ENCODE results near the gene PHF19.

The PHF19 gene

DNA sequence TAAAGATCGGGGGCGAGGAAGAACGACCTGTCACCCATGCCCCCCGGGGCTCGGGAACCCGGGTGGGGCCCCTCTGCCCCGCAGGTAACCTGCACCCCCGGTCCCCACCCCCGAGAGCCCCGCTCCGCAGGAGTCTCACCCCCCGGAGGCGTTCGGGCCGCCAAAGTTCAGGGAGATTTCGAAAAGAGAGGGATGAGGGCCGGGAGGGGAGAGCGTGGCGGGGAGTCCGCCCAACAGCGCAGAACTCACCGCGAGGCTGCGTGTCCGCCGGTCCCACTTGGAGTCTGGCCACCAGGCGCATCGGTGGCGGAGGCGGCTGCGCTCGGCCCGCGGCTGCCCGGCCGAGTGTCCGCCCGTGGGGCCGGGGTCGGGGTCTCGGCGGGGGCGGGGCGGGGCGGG lies at the start of gene PHF19:
Gene PHF19 (minus strand): TSS at position 347 of the 399 bp plus-strand sequence. CDS start 2,447 bp downstream, outside the sequence.
- Mint-ChIP-seq H3K9me3 (no peaks in the 10 kb centered on the region), H3K27ac (peak within 1 kb of the TSS; percentile 95 to 98), H3K27me3 (no peaks in the 10 kb centered on the region), H3K4me1 (peaks cover 87% of the 10 kb centered on the region), H3K4me3 (peak within 1 kb of the TSS; percentile 94 to 96)
- DNase-seq (peak in 1 of 2 donors; percentile 79), ATAC-seq (peak; percentile 57)

DNA sequence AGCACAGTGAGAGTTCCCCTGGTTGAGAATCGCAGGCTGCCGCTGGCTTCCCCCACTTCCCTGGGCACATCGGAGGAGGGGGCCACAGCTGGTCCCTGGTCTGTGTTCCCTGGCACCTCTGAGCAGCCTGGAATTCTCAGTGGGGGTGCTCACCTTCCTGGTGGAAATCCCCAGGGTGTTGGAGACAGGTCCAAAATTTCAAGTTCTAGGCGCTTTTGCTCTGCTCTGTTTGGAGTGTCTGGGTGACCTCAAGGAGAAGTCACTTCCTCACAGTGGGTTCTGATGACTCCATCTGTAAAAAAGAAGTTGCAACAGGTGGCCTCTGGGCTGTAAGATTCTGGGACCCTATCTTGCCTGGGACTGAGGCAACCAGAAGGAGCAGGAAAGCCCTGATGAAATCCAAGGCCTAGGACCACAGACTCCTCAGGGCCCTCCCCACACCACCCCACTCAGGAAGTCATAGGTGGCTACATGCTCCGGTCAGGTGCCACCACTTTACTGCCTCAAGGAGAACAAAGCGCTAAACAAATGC lies 49.5 kb upstream of the PHF19 start, which contains the start of gene TRAF1:
Gene TRAF1 (minus strand): TSS at position 400 of the 532 bp plus-strand sequence. CDS start 721 bp downstream, outside the sequence.
- H3K4me3 Mint-ChIP-seq, result peak within 1 kb of the TSS; percentile 88 to 89
- H3K9me3 Mint-ChIP-seq, result no peaks in the 10 kb centered on the region
- DNase-seq (peak in 1 of 2 donors; percentile 69), ATAC-seq (peak; percentile 61)
- no peaks in the 10 kb centered on the region for H3K27me3 Mint-ChIP-seq
- H3K27ac Mint-ChIP-seq, result peak within 1 kb of the TSS; percentile 97 to 99
- peaks cover 83% of the 10 kb centered on the region for H3K4me1 Mint-ChIP-seq

- peak overlapping the region; percentile 97 to 99 for H3K27ac Mint-ChIP-seq
- ATAC-seq, result peak; percentile 81
- no peaks in the 10 kb centered on the region for H3K9me3 Mint-ChIP-seq
- H3K4me1 Mint-ChIP-seq, result peaks cover 83% of the 10 kb centered on the region
- peak; percentile 79 to 94 for DNase-seq
- no peaks in the 10 kb centered on the region for H3K27me3 Mint-ChIP-seq
- H3K4me3 Mint-ChIP-seq, result peak overlapping the region; percentile 88 to 89
These were observed 48.8 kb upstream of the PHF19 start for GRCh38 chr9:120925535-120926396.

GRCh38 chr9:120924698-120925534 lies 47.9 kb upstream of the PHF19 start:
- no peak for ATAC-seq
- Mint-ChIP-seq H3K9me3 (no peaks in the 10 kb centered on the region), H3K4me1 (peaks cover 83% of the 10 kb centered on the region), H3K4me3 (peak overlapping the region; percentile 88 to 89), H3K27ac (peak overlapping the region; percentile 97 to 99), H3K27me3 (no peaks in the 10 kb centered on the region)
- DNase-seq, result peak; percentile 38 to 43

GRCh38 chr9:120923620-120924328 lies 46.8 kb upstream of the PHF19 start:
- no peak for ATAC-seq
- Mint-ChIP-seq H3K4me3 (peak overlapping the region; percentile 88 to 89), H3K9me3 (no peaks in the 10 kb centered on the region), H3K4me1 (peaks cover 87% of the 10 kb centered on the region), H3K27ac (peak overlapping the region; percentile 97 to 99), H3K27me3 (no peaks in the 10 kb centered on the region)
- DNase-seq, result no peak

- peaks cover 88% of the 10 kb centered on the region for H3K4me1 Mint-ChIP-seq
- no peak for DNase-seq
- no peak for ATAC-seq
- peak overlapping the region; percentile 90 to 92 for H3K27ac Mint-ChIP-seq
- peak overlapping the region; percentile 88 to 89 for H3K4me3 Mint-ChIP-seq
- H3K9me3 Mint-ChIP-seq, result no peaks in the 10 kb centered on the region
- H3K27me3 Mint-ChIP-seq, result no peaks in the 10 kb centered on the region
These were observed 45.6 kb upstream of the PHF19 start for GRCh38 chr9:120922404-120923195.

DNA sequence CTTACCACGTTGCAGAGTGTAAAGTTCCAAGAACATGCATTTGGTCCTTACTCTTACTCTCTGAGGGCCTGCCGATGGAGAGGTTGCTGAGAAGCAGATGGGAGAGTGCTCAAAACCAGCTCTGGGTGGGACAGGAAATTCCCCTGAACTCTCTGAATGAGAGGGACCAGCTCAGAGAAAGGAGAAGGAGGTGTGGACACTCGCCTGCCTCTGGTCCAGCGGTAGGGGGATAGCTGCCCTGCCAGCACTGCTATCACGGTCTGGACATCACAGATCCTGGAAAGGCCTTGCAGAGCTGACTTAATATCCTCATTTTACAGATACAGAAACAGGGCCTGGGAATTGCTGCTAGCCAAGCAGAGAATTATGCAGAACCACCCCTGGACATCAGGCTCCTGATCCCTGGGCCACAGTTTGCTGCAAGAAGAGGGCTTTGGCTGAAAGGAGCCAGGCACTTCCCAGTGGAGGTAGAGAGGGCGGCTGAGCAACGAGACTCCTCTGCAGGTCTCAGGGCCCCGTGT lies 44.7 kb upstream of the PHF19 start:
- no peaks in the 10 kb centered on the region for H3K9me3 Mint-ChIP-seq
- ATAC-seq (no peak), DNase-seq (no peak)
- H3K4me3 Mint-ChIP-seq, result peak overlapping the region; percentile 88 to 89
- peaks cover 88% of the 10 kb centered on the region for H3K4me1 Mint-ChIP-seq
- H3K27me3 Mint-ChIP-seq, result no peaks in the 10 kb centered on the region
- peak overlapping the region; percentile 90 to 92 for H3K27ac Mint-ChIP-seq

DNA sequence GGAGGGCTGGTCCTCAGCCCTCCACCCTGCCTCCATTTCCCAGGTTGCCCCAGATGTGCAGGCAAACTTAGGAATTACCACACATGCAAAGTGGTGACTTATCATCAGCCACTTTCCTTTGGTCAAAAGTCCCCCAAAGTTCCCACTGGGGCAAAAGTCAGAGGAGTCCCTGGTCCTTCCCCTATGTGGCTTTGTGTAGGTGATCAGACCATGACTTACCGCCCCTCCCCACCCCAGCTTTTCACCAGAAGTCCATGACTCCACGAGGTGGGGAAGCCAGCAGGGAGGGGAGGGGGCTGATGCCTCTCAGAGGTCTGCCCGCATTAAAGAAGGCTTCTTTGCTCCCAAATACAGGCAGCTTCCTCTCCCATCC lies 43.8 kb upstream of the PHF19 start:
- Mint-ChIP-seq H3K4me3 (peak overlapping the region; percentile 88 to 89), H3K9me3 (no peaks in the 10 kb centered on the region), H3K4me1 (peaks cover 93% of the 10 kb centered on the region), H3K27ac (peak overlapping the region; percentile 89 to 90), H3K27me3 (no peaks in the 10 kb centered on the region)
- ATAC-seq (no peak), DNase-seq (no peak)

- peak overlapping the region; percentile 88 to 89 for H3K4me3 Mint-ChIP-seq
- H3K9me3 Mint-ChIP-seq, result no peaks in the 10 kb centered on the region
- H3K27me3 Mint-ChIP-seq, result no peaks in the 10 kb centered on the region
- peak overlapping the region; percentile 89 to 94 for H3K27ac Mint-ChIP-seq
- H3K4me1 Mint-ChIP-seq, result peaks cover 98% of the 10 kb centered on the region
- ATAC-seq (peak; percentile 37), DNase-seq (no peak)
These were observed 43.1 kb upstream of the PHF19 start for GRCh38 chr9:120919843-120920805.

DNA sequence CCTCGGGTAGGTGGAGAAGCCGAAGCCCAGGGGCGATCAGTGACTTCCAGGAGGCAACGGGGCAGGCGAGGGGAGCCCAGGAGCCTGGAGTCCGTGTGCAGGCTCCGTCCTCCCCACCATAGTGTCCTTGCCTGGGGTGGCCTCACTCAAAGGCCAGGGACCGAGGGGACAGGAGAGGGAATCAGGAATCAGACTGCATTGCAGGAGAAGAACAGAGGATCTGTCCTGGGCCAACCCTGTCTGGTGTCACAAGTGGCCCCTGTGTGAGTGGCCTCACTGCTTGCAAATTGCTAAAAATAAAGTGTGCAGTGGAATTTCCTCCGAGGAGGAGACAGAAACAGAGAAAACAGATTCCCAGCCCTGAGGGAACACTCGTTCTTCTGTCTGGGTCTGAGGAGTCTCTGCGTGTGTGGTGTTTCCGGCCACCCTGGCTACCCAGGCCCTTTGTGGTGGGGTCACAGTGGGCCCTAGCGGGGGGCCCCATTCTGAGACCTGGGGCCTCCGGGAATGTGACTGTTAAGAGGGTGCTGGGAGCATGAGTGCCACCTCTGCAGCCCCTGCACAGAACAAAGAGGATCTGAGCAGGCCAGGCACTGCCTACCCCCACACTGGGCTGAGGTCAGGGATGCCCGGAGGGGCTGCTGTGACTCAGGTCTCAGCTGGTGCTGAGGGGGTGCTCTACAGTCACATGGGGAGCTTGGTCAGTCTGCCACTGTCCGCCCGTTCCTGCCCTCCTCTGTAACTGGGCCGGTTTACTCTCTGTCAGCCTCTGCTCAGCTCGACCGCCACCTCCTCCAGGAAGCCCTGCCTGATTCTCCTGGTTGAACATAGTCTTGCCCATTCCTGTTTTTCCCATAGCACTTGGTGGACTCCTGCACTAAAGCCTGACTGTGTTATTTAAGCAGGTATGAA lies 42.2 kb upstream of the PHF19 start:
- H3K4me1 Mint-ChIP-seq, result peaks cover 98% of the 10 kb centered on the region
- H3K27ac Mint-ChIP-seq, result peak overlapping the region; percentile 89 to 97
- no peak for DNase-seq
- H3K9me3 Mint-ChIP-seq, result no peaks in the 10 kb centered on the region
- peak overlapping the region; percentile 88 to 89 for H3K4me3 Mint-ChIP-seq
- no peaks in the 10 kb centered on the region for H3K27me3 Mint-ChIP-seq
- ATAC-seq, result no peak

- Mint-ChIP-seq H3K27me3 (no peaks in the 10 kb centered on the region), H3K9me3 (no peaks in the 10 kb centered on the region), H3K4me3 (peak overlapping the region; percentile 86 to 88), H3K4me1 (peaks cover 98% of the 10 kb centered on the region), H3K27ac (peak overlapping the region; percentile 85 to 97)
- ATAC-seq (no peak), DNase-seq (no peak)
These were observed 41.2 kb upstream of the PHF19 start for GRCh38 chr9:120917929-120918762.

Data from stimulated activated naive CD8-positive, alpha-beta T cell treated with anti-CD3 and anti-CD28 coated beads, Interleukin-15, amount 100 ng/mL, for 72 hours (primary cell).